Measurements from ENCODE around the gene TUBG1.

GRCh38 chr17:42660692-42661345 lies 51.3 kb downstream of the TUBG1 start:
- TF ChIP-seq EZH2 (IDR thresholded peaks at IDR 0.05) = no peak
- no peak for TF ChIP-seq POLR2AphosphoS5 (IDR thresholded peaks at IDR 0.05; ENCODE audit: borderline replicate concordance, low read depth, low read length)
- TF ChIP-seq FOXP2 (optimal IDR thresholded peaks at IDR 0.05; ENCODE audit: control extremely low read depth, extremely low read length, insufficient read depth) = no peak
